GM21367 (cell line): ENCODE results near the gene DLEC1.
"Not testable (repeated sequence)": the region's sequence is repeated elsewhere in the genome, so short reads cannot be mapped to it uniquely, and the experiment has no call there.

Source experiments
- ATAC-seq: cut with Tn5 transposase; IDR thresholded peaks from one replicate; pipeline ENCODE4 v1.9.1; 2021; ENCODE audit not compliant: unreplicated experiment

Gene DLEC1

DNA sequence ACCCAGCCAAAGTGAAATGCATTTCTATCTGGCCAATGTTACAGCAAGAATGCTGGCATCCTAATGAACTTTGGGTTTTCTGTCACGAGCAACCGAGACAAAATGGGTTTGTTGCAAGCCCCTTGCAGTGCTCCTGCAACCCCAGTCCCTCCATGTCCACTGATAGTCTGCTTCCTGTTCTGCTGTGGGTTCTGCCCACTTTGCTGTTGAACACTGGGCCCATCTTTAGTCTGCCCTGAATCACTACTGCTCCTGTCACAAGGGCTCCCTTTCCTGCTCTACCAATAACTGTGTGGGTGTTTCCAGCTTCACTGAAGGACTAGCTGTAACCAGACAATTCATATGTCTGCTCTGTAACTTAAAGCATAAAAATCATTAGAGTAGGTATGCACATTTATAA lies 113.6 kb downstream of the DLEC1 start:
- no peak for ATAC-seq

DNA sequence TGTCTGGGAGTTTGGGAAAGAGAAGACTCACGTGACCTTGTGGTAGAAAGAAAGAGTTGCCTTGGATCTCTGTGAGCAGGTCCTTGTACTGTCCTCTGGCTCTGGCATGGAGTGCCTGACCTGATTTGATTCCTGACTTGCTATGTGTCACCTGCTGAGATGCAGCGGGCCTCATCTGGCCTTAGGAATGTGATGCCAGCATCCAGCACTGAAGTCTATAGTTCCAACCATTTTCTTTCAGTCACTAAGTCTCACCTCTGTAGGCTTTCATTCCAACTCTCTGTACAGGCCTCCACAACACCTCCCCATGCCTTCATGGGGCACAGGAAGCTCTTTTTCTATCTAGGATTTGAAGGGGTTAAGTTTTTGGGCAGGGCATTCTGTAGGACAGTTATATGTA lies 114.2 kb downstream of the DLEC1 start:
- no peak for ATAC-seq

DNA sequence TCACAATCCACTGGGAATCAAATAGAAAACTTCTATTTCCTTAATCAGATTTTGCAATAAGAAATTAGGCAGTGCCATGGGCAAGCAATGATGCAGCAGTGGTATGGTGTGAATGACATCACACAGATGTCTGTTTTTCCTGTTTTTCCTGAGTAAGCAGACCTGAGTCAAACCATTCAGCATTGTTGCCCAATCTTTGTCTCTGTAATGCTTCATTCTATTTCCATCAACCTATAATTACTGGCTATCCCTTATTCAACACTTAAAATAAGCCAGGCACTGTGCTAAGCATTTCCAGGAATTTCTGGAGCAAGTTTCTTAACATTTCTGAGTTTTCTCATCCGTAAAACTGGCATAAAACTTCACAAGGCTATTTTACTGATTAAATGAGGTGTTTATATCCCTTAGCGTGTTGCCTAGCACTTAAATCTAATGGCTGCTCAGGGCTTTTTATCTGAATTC lies 115.1 kb downstream of the DLEC1 start:
- no peak for ATAC-seq

DNA sequence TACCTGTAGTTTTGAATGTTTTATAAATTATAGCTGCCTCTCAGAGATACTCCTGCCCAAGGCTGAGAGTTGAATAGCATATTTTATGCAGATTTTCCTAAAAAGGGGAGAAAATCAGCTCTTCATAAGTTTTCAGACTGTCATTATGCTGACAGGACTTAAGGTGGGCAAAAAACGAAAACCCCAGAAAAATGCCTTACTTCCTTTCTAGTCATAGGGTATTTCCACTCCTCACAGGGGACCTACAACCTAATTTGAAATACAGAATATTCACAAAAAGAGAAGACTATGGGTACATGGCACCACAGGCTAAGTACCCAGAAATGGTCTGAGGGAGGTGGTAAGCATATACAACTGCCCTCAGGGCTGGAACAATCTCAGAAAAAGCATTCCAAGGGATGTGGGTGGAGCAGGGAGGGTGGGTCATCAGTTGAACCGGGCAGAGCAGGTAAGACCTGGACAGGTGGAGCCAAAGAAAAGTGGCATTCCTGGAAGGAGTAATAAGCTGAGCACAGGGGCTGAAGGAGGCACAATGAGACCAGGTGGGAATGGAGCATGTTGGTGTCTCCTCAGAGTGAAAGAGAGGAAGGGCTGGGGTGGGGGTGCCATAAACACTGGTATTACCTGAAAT lies 115.7 kb downstream of the DLEC1 start:
- ATAC-seq: no peak

DNA sequence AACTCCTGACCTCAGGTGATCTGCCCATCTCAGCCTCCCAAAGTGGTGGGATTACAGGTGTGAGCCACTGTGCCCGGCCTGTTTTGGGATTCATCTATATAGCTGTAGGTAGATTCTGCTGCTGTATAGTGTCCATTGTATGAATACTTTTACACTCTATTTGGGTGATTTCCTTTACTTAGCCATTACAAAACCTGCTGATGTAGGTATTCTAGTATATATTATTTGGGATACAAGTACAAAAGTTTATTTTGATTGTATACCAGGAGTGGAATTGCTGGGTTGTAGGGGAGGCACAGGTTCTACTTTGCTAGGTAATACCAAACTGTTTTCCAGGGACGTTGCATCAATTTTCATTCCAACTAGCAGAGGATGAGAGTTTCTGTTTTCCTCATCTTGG lies 116.8 kb downstream of the DLEC1 start:
- no peak for ATAC-seq

DNA sequence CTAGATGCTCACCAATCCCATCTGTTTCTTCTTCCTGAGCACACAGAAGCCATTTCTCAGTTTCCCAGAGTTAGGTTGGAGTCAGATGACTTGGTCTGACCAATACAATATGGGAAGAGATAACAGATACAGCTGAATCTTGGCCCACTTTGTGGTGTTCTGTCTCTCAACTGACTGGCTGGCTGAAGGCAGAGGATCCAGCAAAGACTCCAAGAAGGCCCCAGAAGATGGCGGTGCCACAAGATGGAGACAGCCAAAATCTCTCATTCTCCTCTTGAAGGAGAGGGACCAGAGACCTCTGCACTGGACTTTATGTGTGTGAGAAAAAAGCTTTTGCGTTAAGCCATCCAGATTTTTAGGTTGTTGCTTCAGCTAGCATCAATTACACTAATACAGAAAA lies 118.1 kb downstream of the DLEC1 start:
- ATAC-seq: no peak

DNA sequence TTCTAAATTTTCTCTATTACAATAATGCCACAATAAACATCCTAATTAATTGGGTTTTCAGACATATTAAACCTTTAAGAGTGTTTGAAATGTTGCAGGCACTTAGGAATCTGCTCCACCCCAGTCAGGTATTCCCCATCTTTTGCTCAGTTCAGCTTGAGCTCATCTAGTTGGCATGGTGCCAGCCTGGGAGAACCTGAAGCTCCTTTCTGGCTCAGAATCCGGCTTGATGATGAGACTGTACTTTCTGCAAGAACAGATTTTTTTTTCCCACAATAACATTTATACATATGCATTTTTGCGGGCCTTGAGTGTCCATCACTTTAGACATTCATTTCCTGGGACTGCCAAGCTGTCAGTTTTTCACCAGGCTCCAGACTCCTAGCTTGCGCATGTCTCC lies 118.6 kb downstream of the DLEC1 start:
- no peak for ATAC-seq

DNA sequence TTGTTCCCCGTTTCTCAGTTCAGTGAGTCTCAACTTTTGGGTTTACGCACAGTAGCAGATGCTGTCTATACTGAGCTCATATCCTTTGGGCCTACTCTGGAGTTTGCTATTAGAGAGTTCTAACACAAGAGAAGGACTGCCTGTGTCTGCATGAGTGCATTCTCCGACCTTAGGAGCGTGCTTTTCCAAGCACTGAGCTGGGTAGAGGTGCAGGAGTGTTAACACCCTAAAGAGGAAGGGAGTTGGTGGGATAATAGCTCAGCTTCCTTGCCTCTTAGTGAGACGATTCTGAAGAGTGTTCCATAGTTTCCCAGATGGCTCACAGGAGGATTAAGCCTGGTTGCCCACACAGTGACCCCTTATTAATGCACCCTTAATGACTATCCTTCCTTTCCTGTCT lies 119.5 kb downstream of the DLEC1 start:
- ATAC-seq: no peak

DNA sequence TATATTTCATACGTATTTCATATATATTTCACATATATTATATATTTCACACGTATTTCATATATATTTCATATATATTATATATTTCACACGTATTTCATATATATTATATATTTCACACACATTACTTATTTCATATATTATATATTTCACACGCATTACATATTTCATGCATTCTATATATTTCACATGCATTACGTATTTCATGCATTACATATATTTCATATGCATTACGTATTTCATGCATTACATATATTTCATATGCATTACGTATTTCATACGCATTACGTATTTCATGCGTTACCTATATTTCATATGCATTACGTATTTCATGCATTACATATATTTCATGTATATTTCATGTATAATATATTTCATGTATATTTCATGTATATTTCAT lies 121.7 kb downstream of the DLEC1 start:
- ATAC-seq: not testable (repeated sequence)

DNA sequence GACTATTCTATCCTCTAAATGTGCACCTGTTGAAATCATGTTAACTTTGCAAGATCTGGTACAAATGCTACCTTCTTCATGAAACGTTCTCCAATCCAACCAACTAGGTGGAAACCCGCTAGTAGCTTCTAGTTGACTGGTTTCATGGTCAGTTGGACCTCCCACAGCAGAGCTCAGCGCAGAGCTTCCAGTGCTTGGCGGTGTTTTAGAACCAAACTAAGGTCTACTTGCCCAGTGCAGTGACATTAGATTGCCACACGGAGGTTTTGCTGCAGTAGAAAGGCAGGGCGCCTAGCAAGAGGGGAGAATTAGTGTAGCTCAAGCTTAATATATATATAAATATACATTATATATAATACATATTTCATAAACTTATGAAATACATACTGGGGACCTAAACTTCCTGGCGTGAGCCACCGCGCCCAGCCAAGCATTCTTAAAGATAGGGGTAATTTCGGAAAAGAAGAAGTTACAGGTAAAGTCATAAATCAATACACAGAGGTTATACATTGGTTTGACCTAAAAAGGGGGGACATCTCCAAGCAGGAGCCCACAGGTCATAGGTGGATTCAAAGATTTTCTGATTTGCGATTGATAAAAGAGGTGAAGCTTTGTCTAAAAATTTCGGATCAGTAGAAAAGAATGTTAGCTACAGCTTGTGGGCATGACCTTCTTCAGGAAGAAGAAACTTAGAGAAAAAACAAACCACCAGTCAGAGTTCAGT lies 124.3 kb downstream of the DLEC1 start:
- no peak for ATAC-seq

DNA sequence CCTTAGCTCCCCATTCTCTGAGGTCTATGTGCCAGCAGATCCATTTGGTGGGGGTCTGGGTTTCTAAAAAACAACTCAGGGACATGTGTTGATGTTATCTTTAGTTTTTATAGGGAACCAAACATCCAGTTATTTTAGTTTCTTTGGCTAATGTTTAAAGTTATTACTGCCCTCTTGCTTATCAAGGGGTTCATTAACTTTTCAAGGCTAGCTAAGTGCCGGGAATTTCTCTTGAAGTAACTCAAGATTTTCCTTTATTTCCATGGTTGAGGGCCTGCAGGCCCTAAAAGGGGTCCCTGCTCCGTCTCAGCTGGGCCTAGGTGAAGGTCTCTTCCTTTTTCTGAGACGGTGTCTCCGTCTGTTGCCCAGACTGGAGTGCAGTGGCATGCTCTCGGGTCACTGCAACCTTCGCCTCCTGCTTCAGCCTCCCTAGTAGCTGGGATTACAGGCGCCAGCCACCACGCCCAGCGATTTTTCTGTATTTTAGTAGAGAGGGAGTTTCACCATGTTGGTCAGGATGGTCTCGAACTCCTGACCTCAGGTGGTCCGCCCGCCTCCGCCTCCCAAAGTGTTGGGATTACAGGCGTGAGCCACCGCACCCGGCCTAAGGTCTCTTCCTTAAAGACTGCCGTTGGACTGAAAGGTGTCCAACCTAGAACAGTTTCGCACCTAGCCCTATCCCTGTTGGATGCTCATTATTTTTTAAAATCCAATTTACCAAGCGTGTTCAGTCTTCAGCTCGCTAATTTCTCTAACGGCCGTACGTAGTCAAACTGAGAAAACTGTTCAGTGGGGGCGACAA lies 125.0 kb downstream of the DLEC1 start:
- no peak for ATAC-seq

DNA sequence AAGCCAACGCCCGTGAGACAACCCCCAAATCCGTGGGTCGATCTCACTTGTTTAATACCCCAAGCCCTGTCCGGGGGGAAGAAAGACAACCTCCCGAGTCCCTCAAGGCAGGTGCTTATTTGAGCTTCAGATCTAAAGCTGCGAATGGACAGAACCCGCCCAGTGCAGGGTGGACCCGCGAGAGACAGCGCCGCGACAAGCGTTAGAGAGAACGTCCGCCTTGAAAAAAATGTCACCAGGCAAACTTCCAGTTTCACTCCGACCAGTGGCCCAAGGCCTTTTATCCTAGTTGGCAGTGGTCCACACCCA lies 125.6 kb downstream of the DLEC1 start:
- no peak for ATAC-seq

DNA sequence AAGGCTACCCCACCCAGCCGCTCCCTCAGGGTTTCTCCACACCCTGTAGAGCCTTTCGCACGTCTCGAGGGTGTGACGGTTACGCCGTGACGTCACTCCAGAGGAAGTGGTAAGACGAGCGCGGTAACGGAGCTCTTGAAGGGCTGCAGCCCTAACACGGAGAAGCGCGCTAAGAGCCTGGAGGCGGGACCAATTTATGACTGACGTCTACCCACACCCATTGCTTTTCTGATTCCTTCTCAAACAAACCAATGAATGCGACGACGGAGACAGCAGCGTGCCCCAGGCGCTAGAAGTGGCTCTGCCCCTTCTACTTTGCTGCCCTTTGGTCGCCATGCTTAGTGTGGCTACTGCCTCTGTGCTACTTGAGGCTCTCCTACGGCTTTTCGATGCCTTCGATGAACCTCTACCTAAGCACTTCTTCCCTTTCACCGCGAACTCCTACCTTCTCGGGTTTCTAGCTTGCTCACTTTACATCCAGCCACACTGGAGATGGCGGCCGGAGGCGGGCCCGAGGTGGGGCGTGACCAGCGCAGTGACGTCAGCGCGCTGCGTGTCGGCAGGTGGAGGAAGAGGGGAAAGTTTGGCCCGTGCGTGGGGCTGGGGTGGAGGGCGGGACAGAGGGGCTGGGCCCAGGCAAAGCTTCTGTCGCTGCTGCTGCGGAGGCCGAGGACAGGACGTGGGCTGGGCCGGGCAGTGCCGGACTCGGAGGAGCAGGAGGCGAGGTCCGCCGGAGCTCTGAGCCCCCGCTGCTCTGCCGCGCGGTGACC lies 126.1 kb downstream of the DLEC1 start, which contains the start of gene OXSR1:
OXSR1 (plus strand) TSS at position 586 of the 770 bp plus-strand sequence. CDS start 340 bp downstream, outside the sequence.
- ATAC-seq: peak; percentile 89

DNA sequence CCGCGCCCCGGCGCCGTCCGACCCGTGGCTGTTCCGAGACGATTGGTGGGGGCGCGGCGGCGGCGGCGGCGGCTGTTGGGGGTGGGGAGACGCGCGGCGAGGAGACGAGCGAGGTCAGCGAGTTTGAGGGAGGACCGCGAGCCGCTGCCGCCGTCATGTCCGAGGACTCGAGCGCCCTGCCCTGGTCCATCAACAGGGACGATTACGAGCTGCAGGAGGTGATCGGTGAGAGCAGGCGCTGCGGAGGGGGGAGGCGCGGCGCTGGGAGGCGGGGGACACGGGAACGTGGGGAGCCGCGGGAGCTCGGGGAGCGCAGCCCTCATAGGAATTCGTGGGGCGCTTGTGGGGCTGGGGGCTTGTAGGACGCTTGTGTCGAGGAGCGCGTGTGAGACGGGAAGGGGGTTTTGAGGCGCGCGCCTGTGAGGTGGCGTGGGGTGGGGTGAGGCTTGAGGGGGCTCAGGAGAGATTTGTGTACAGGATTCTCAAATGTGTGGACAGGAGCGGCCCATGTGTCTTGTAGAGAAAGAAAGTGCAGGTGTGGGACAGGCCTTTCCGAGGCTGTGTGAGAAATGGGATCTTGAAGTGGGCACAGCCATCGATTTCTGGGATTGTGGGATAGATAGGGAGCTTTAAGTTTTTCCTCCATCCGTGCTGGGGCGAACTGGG lies 126.8 kb downstream of the DLEC1 start:
- no peak for ATAC-seq

DNA sequence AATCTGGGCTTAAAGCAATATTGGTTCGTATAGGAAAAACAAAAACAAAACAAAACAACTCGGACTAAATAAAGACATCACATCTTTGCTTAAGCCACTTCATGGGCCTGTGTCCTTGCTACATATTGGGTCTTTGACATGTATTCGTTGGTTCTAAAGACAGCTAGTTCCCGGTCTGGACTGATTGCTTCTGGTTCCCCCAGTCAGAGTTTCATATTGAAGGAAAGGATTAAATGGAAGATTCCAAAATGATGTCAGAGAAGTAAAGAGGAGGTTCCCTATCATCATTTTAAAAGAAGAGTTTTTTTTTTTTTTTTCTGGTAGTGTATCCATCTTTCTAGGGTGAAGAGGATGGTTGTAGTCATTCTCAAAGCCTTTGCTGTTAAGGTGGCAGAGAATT lies 128.6 kb downstream of the DLEC1 start:
- ATAC-seq: no peak

DNA sequence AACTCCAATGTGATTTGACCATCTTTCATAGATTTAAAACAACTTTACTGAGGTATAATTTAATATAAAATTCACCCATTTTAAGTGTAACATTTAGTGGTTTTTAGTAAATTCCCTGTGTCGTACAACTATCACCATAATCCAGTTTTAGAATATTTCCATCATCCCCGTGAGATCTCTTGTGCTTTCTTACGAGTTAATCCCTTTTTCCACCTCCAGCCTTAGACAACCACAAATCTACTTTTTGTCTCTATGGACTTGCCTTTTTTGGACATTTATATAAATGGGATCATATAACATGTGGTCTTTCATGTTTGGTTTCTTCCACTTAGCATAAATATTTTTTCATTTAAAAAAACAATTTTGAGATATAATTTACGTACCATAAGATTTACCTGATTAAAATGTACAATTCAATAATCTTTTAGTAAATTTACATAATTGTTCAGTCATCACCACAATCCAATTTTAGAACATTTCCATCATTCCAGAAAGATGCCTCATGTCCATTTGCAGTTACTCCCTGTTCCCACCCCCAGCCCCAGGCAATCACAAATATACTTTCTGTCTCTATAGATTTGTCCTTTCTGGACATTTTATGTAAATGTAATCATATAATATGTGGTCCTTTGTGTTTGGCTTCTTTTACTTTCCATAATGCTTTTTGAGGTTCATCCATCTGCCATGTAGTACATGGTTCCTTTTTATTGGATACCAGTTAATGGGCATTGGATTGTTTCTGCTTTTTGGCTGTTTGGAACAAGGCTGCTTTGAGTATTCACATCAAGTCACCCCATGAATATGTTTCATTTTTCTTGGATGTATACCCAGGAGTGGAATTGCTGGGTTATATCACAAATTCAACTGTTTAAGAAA lies 129.4 kb downstream of the DLEC1 start:
- no peak for ATAC-seq

DNA sequence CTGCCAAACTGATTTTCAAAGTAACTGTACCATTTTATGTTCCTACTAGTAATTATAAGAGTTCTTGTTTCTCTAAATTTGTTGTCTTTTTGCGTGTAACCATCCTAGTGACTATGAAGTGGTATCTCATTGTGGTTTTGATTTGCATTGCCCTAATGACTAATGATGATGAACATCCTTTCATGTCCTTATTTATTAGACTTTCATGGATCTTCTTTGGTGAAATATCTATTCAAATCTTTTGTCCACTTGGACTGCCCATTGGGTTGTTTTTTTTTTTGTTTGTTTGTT lies 130.0 kb downstream of the DLEC1 start:
- ATAC-seq: no peak

DNA sequence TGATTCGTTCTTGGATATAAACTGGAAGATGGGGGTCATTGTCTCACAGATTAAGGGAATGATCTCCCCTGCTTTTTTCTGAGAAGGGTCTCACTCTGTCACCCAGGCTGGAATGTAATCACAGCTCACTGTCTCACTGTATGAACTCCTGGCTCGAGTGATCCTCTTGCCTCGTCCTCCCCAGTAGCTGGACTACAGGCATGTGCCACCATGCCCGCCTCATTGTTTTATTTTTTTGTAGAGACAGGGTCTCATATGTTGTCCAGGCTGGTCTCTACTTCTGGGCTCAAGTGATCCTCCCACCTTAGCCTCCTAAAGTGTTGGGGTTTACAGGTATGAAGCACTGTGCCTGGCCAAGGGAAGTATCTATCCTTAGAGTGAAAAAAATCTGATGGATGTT lies 131.7 kb downstream of the DLEC1 start:
- ATAC-seq: no peak

DNA sequence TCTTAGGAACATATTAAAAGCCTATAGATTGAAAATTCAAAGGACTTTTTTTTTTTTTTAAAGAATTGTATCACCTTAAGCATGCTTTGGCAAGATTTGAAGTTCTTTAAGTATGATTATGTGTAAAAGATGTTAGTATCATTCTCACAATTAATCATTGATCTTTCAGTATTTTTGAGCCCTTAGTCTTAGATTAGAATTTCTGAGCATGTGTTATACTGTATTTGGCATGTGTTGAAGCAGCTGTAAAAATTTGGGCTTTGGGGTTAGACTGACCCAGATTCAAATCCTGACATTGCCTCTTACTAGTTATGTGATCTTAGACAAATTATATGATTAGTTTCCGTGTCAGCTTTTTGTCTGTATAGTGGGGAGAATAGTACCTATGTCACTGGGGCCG lies 132.6 kb downstream of the DLEC1 start:
- no peak for ATAC-seq
